CD4-positive, alpha-beta T cell treated with Interleukin-21 for 1 hour (primary cell): ENCODE results near the gene USP24.
"Not testable (repeated sequence)": the region's sequence is repeated elsewhere in the genome, so short reads cannot be mapped to it uniquely, and the experiment has no call there.

Experiments used
- DNase-seq: peaks from one replicate; pipeline ENCODE4 v3.0.0-alpha.2; 2020

Gene USP24

DNA sequence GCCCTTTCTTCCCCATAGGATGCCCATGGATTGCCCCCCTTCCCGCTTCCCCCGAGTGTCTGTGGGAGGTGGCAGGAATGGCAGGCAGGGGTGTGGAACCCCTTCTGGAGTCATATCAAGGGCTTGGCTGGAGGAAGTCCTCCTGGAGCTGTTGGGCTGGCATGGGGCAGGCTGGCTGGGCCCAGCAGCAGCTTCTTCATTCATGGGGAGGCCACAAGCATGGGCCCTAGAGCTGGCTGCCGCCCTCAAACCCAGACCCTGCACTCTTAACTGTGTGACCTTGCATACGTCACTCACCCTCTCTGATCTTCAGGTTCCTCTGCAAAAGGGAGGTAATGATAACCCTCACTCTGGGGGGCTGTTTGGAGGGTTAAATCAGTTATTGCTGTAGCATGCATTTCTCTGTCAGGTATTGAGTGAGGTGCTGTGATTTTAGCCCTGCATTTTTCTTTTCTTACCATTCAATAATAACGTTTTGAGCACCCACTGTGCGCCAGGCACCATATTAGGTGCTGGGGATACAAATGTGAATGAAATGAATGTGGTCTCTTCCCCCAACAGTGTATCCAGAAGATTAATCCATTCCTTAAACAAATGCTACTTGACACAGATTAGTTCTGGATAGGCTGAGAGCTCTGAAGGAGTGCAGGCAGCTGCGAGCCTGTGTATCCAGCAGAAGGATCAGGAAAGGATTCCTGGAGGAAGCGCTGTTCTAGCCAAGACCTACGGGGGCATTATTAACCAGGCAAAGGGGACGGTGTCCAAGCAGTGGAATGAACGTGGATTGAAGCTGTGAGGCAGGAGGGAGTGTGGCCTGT lies 166.5 kb downstream of the USP24 start:
- no peak for DNase-seq

DNA sequence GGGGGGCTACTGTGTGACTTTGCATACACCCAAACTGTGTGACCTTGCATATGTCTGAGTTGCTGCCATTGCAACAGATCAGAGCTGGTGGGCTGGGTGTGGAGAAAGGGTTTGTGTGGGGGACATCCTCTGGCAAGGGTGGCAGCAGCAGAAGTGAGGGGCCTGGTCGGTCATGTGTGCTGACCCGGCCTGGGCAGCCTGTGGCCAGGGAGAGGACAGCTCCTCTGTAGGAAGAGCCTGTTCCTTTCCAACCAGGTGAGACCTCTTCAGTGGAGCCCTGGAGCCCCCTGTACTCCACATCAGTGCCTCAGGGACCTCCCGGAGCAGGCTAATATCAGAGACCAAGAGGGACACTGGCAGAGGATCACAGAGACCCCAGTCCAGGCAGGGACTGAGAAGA lies 167.6 kb downstream of the USP24 start:
- DNase-seq = no peak

DNA sequence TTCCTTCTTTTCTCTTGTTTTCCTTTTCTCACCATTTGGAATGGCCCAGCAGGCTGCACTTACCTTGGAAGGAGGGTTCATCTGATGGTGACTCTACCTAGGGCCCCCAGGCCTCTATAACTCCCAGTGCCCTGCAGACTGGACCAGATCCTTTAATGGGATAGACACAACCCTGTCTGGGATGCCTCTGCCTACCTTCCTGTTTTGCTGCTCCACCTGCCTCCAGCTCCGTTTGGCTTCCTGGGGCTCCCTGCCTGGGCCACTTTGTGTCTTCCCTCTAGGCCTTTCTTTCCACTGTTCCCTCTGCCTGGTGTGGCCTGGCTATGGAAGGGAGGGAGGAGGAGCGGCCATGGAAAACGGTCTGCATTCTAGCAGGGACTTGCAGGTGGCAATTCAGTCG lies 168.3 kb downstream of the USP24 start:
- no peak for DNase-seq

DNA sequence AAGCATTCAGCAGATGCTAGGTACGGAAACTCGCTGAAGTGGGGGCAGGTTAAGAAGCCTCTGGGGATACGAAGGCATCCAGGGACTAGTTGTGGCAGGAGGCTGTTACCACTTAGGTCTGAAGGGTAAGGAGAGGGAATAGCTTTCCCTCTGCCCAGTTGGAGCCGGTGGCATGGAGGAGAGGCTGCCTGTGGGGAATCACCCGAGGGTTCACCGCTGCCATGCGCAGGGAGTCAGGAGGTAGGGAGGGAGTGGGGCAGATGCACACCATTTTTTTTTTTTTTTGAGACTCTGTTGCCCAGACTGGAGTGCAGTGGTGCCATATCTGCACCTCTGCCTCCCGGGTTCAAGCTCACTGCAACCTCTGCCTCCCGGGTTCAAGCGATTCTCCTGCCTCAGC lies 169.7 kb downstream of the USP24 start:
- no peak for DNase-seq

DNA sequence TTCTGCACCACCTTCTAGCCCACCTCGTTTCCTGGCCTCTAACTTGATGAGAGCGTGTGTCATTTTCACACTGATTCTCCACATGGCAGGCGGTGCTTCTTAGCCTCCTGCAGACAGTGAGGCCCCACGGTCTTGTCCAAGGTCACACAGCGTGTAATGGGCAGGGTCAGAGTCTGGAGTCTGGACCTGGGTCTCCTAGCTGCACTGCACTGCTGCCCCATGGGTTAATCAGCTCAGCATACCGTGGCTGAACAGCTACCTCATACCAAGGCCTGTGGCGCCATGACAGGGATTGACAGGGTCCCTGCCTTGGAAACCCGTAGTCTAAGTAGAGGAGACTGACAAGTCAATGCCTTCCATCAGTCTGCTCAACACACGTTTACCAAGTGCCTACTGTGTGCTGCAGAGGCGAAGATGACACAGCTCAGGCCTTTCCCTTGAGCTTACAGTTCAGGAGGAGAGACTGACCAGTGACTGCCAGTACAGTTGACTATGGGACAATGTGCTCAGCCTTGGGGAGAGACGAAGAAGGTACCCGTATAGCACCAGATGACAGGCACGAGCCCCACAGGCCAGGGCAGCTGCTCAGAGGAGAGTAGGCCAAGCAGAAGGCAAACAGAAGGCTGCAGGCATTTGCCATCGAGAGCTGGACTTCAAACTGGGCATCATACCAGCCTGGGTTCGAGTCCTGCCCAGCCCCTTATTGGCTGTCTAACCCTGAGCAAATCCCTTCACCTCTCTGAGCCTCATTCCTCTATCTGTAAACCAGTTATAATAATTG lies 170.4 kb downstream of the USP24 start:
- DNase-seq = no peak

DNA sequence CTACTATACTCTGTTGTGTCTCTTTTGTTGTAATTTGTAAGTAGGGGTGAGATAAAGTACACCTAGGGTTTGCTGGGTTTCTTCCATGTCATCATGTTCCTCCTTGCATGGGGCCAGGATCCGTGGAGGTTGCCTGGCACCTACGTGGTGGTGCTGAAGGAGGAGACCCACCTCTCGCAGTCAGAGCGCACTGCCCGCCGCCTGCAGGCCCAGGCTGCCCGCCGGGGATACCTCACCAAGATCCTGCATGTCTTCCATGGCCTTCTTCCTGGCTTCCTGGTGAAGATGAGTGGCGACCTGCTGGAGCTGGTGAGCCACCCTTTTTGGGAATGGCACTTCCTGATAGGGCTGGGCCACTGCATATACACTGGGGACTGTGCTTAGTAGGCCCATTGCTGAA lies 171.4 kb downstream of the USP24 start:
- no peak for DNase-seq

DNA sequence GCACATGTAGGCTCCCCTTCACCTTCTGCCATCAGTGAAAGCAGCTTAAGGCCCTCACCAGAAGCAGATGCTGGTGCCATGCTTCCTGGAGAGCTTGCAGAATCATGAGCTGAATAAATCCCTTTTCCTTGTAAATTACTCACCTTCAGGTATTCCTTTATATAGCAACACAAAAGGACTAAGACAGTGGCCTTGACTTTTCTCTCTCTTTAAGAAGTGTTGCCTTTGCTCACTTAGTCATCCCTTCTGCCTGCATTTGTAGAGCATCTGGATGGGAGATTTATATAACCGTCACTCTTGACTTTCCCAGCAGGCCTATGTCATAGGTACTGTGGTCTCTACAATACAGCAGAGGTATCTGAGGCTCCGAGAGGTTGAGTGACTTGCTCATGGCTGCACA lies 172.2 kb downstream of the USP24 start:
- no peak for DNase-seq

DNA sequence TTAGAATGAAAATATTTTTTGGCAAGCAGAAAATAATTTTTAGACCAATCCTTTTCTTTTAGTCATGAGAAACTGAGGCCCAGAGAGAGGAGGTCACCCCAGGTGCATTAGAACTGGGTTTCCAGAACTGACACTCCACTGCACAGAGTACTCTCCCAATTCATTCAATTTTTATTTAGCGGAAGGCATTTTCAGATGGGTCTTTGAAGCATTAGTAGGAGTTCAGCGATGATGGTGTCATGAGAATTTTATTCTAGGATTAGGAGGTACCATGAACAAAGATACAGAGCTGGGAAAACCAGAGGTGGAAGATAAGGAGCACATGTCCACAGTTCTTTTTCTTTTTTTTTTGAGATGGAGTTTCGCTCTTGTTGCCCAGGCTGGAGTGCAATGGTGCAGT lies 173.6 kb downstream of the USP24 start:
- DNase-seq = no peak

DNA sequence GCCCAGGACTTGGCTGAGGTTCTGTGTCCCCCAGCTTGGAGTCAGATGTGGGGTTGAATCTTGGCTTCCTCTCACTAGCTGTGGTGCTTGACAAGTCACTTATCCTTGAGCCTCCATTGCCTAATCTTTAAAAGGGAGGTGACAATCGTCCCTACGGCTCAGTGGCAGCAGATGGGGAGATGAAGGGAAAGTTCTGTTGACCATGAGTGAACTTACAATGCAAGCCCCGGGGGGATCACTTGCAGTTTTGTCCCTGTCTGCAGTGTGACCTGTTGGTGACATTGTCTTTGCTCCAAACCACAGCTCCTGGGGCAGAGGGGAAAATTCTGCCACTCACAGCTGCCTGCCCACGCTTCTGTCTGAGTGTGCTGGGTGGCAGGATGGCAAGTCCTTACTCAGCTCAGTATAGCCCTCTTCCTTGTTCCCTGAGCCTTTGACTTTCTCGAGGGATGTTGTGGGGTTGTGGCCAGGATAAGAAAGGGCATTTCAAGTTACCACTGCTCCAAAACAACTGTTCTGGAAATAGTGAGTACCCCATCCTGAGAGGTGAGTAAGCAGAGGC lies 174.2 kb downstream of the USP24 start:
- DNase-seq = no peak

DNA sequence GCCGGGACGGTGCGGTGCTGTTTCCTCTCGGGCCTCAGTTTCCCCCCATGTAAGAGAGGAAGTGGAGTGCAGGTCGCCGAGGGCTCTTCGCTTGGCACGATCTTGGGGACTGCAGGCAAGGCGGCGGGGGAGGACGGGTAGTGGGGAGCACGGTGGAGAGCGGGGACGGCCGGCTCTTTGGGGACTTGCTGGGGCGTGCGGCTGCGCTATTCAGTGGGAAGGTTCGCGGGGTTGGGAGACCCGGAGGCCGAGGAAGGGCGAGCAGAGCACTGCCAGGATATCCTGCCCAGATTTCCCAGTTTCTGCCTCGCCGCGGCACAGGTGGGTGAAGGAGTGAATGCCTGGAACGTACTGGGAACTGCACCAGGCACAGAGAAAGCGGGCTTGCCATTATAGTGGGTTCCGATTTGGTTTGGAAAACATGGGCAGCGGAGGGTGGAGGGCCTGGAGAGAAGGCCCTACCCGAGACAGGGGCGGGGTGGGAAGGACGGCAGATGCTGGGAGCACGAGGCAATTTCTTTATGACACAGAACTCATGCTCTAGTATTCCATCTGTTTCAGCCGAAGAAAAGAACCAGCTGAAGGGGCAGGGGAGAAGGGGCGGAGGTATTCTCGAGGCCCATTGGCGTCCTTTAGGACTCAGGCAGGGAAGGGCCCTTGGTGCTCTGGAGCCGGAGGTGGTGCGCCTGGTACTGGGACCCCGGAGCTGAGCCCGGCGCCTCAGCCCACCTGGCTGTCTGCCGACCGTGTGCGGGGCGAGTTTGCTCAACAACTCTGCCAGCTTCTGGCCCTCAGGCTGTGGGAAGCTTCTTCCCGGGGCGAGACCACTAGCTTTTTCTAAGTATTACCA lies 174.9 kb downstream of the USP24 start:
- no peak for DNase-seq

DNA sequence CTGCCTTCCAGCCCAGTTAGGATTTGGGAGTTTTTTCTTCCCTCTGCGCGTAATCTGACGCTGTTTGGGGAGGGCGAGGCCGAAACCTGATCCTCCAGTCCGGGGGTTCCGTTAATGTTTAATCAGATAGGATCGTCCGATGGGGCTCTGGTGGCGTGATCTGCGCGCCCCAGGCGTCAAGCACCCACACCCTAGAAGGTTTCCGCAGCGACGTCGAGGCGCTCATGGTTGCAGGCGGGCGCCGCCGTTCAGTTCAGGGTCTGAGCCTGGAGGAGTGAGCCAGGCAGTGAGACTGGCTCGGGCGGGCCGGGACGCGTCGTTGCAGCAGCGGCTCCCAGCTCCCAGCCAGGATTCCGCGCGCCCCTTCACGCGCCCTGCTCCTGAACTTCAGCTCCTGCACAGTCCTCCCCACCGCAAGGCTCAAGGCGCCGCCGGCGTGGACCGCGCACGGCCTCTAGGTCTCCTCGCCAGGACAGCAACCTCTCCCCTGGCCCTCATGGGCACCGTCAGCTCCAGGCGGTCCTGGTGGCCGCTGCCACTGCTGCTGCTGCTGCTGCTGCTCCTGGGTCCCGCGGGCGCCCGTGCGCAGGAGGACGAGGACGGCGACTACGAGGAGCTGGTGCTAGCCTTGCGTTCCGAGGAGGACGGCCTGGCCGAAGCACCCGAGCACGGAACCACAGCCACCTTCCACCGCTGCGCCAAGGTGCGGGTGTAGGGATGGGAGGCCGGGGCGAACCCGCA lies 175.7 kb downstream of the USP24 start, which contains the start of gene PCSK9:
Gene PCSK9 (plus strand): TSS at position 207 of the 741 bp plus-strand sequence. CDS start 290 bp downstream, at position 497.
- DNase-seq = no peak

DNA sequence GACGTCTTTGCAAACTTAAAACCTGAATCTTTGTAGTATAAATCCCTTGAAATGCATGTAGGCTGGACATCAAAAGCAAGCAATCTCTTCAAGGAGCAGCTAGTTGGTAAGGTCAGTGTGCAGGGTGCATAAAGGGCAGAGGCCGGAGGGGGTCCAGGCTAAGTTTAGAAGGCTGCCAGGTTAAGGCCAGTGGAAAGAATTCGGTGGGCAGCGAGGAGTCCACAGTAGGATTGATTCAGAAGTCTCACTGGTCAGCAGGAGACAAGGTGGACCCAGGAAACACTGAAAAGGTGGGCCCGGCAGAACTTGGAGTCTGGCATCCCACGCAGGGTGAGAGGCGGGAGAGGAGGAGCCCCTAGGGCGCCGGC lies 176.2 kb downstream of the USP24 start:
- DNase-seq = no peak

DNA sequence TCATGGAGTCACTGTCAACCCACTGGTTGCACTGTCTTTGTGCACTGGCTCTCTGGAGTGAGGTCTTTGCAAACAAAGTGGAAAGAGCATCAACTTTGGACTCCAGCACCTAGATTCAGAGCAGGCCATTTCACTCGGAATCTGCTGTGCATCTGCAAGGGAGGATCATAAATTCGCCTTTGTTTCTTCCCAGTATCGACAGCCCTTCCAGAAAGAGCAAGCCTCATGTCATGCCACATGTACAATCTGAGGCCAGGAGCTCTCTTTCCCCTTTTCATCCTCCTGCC lies 176.7 kb downstream of the USP24 start:
- DNase-seq = no peak

DNA sequence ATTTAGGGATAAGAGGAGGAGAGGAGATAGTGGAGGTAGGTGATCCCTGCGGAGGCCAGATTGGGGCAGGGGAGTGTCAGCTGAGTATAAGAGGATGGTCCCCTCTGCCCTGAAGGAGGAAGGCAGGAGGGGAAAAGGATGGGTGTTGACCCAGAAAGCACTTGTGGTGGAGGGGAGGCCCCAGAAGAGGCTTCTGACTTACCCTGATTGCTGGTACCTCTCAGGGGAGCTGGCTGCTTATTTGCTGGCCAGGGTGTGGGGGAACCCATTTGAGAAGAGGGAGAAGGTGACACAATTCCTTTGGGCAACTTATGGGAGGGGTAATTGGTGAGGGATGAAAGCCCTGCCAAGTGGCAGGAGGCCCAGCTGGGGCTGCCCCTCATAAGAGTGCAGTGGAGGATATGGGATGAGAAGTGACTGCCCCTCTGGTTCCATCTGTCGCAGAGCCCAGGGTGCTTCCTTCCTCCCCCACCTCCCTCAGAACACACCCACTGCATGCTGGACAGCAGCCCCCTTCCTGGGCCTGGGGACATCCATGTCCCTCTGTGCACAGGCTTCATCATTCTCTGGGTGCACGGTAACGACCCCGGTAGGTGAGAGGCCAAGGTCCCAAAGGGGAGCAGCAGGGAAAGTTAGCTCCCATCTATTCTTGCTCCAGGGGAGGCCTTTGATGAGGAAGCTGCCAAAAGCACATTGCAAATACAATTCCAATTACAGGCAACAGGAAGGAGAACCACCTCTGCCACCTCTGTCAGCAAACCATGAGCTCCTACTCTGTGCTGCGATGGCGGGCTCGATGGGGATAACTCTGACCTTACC lies 177.2 kb downstream of the USP24 start:
- no peak for DNase-seq

DNA sequence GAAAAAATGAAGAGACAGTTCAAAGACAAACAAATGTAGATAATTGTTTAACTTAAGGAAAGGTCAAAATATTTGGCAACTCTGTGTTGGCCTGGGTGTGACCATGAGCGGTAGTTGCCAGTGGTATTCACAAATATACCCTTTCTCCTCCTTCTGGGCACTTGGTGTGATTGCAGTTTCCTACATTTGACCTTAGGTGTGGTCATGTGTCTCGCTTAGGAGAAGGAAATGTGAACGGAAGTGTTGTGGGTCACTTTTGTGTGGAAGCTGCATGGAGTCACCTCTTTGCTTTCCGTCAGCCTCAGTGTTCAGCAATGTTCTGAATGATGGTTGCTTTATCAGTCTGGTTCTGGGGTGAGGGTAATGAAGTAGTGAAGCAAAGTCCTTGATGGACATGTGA lies 179.3 kb downstream of the USP24 start:
- no peak for DNase-seq

DNA sequence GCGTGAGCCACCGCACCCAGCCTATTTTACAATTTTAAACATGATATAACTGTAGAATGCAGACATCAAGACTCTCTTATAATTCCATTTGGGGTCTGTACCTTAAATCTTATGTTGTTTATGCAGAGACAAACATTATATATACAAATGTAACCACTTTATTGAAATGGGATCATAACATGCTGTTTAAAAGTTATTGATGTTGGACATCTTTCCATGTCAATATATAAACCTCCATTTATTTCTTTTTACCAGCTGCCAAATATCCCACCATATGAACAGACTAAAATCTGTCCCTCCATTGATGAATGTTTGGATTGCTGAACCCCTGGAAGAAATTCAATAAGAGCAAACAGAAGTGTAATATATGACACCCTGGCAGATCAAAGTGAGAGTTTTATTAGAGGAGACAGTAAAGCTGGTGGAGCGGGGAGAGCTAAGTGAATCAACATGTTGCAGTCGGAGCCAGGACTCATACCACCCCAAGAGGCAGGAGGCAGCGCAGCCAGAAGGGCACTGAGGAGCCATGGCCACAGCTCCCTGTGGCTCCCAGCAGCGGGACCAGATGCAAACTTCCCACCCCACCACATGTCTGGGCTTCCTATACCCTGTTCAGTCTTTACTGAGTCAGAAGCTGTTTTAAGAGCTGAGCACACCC lies 180.6 kb downstream of the USP24 start:
- no peak for DNase-seq

DNA sequence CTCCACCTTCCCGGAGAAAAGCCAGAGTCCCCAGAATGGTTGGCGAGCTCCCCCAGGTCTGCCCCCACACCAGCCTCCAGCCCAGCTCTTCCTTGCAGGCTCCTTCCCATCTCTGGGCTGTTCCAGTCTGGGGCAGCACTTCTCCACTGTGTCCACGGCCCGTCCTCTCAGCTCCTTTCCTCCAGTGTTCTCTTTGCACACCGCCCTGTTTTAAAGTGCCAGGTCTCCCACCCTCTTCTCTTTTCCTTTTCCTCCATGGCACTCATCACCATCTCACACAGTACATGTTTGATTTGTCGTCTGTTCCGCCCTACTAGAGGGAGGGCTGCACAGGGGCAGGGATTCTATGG lies 181.9 kb downstream of the USP24 start:
- no peak for DNase-seq

DNA sequence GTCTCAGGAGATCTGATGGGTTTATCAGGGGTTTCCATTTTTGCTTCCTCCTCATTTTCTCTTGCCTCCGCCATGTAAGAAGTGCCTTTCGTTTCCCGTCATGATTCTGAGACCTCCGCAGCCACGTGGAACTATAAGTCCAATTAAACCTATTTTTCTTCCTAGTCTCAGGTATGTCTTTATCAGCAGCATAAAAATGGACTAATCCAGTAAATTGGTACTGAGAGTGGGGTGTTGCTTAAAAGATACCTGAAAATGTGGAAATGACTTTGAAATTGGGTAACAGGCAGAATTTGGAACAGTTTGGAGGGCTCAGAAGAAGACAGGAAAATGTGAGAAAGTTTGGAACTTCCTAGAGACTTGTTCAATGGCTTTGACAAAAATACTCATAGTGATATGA lies 184.1 kb downstream of the USP24 start:
- not testable (repeated sequence) for DNase-seq

DNA sequence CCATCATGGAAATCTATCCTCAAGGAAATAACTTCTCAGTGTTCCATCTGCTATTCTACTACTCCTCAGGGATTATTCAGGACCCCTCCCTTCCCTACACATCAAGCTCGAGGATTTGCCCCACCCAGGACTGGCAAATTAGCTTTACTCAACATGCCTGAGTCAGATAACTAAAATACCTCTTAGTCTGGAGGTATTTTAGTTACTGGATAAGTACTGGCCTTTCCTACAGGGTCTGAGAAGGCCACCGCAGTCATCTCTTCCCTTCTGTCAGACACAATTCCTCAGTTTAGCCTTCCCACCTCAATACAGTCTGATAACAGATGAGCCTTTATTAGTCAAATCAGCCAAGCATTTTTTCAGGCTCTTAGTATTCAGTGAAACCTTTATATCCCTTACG lies 188.5 kb downstream of the USP24 start:
- not testable (repeated sequence) for DNase-seq

DNA sequence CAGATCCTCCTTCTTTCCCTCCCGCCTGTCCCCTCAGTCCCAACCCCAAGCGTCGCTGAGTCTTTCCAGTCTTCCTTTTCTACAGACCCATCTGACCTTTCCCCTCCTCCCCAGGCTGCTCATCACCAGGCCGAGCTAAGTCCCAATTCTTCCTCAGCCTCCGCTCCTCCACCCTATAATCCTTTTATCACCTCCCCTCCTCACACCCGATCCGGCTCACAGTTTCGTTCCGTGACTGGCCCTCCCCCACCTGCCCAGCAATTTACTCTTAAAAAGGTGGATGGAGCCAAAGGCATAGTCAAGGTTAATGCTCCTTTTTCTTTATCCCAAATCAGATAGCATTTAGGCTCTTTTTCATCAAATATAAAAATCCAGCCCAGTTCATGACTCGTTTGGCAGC lies 191.0 kb downstream of the USP24 start:
- not testable (repeated sequence) for DNase-seq

DNA sequence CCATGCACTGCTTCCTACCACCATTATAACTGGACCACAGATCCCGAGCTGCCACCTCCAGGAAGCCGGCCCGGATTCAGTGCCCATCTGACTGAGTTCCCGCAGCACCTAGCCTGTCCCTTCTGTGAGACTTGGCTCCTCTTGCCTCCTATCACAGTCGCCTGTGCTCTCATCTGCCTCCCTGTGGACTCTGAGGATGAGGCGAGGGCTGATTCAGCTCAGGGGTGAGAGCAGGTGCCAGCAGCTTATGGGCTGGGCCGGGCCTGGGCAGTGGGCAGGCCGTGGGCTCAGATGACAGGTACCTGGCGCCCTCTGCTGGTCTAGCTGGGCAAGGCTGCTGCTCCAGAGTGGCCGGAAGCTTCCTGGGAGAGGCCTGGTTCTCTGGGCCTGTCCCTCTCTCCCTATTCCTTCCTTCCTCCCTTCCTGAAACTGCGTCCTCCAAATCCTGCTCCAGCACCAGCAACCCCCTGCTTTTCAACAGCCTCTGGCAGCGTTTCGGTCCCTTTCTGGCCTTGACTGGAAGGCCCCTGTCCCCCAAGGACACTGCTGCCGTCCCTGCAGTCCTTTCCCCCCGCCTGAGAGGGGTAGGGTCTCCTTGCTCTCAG lies 193.1 kb downstream of the USP24 start:
- peak; percentile 48 for DNase-seq
